ENCODE data around the gene KIF7. TPM values are rescaled to one million over a fixed set of nuclear protein-coding genes. Genes with fewer than 3 reads are reported as not detected.

KIF7 gene
- total and polyA plus RNA-seq, 2 of the 8 experiments (the other 6 are each of a cell fraction or from before 2014, with no cell fraction given): 4.9 to 14.0 TPM

DNA sequence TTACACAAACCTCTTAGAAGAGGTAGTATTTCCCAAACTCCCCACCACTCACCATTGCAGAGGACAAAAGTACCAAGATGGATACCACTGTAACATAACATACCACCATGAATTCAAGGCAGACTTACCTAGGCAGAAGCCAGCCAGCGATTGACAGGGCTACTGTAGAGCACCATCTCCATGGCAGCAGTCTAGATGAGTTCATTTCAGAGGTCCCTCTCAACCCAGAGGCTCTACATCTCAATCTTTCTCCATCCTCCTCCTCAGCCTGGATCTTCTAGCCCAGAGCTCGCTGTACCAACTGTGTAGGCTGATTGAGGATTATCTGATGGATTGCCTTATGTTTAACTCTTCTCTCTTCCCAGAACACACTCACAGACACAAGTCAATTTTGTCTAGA, 25.9 kb upstream of the KIF7 start:
- H3K9ac ChIP-seq (replicated peaks in 1 of 4; ENCODE audit: extremely low read depth in 1 of 4, low read depth in 3 of 4, low read length in 3 of 4): no peak overlapping the region
- no peaks in the 10 kb centered on the region for H4K20me1 ChIP-seq (replicated peaks in 1 of 2; ENCODE audit: control insufficient read depth in 1 of 2, insufficient read depth in 2 of 2, low read length in 2 of 2)
- 94% methylated on average over 2 of the region's 2 CpGs; no CpG with 5 or more reads in 1 of the 2 experiments for WGBS, 2 experiments (ENCODE audit: extremely low coverage in 1 of 2, insufficient coverage in 1 of 2, insufficient read length in 1 of 2, insufficient replicate concordance in 2 of 2, low coverage in 1 of 2, low lambda C conversion rate in 2 of 2, missing lambda C conversion rate in 1 of 2)
- no peak overlapping the region for H3K14ac ChIP-seq (ENCODE audit: insufficient read length)
- H3K4me1 ChIP-seq (replicated peaks in 1 of 4; ENCODE audit: control insufficient read depth in 3 of 4, insufficient read depth in 4 of 4, low read length in 3 of 4): no peaks in the 10 kb centered on the region
- no peak overlapping the region for H2AK5ac ChIP-seq (ENCODE audit: low read depth, low read length)
- H2AFZ ChIP-seq (ENCODE audit: low read length): no peak overlapping the region
- no peak overlapping the region for H2BK5ac ChIP-seq (ENCODE audit: low read depth, low read length)
- no peaks in the 10 kb centered on the region for H3K36me3 ChIP-seq (ENCODE audit: control insufficient read depth in 2 of 4, insufficient read depth in 4 of 4, low read length in 3 of 4)
- no peak overlapping the region for H3K23ac ChIP-seq (ENCODE audit: insufficient read length)
- no peak overlapping the region for H3K56ac ChIP-seq (replicated peaks; ENCODE audit: insufficient read length, low read depth, low read length)
- DNase-seq (ENCODE audit: low read depth in 1 of 2, low spot score in 2 of 2): no peak
- H3K23me2 ChIP-seq (ENCODE audit: low read depth, low read length): no peaks in the 10 kb centered on the region; the same call in 1 of the 2 replicates
- no peaks in the 10 kb centered on the region for H3K79me2 ChIP-seq (ENCODE audit: control insufficient read depth in 1 of 2, insufficient read depth in 2 of 2, low read length in 2 of 2)
- no peak overlapping the region for H3K4me3 ChIP-seq (ENCODE audit: extremely low read depth in 1 of 4, insufficient read depth in 2 of 4, low read depth in 3 of 4, low read length in 4 of 4)
- no peak overlapping the region for H3K18ac ChIP-seq (ENCODE audit: extremely low read depth, low read length)
- H3K27ac ChIP-seq (ENCODE audit: low read depth, low read length): no peak overlapping the region
- no peaks in the 10 kb centered on the region for H3K9me3 ChIP-seq (ENCODE audit: insufficient read depth in 2 of 2, low read depth in 1 of 2, low read length in 1 of 2)
- H2BK12ac ChIP-seq (ENCODE audit: low read depth, low read length): no peak overlapping the region
- H2BK20ac ChIP-seq (ENCODE audit: low read length): no peak overlapping the region
- no peak overlapping the region for H4K91ac ChIP-seq (replicated peaks; ENCODE audit: insufficient read length, low read length)
- H4K5ac ChIP-seq (ENCODE audit: insufficient read length, low read depth, low read length): no peak overlapping the region
- H3K4ac ChIP-seq (replicated peaks; ENCODE audit: insufficient read length, low read depth, low read length): no peak overlapping the region
- no peak overlapping the region for H4K8ac ChIP-seq (ENCODE audit: extremely low read depth, insufficient read depth, low read length)
- no peaks in the 10 kb centered on the region for H3K79me1 ChIP-seq (ENCODE audit: low read depth, low read length)
- H2BK15ac ChIP-seq (ENCODE audit: low read length): no peak overlapping the region
- ChIA-PET POLR2A (ENCODE audit: partially characterized antibody) (no interaction called here), CTCF (ENCODE audit: partially characterized antibody) (interaction anchor here (2.5 kb wide), 1 partner anchor 9 kb away, joined by 12 read pairs; no protein-coding TSS in a partner anchor)
- no peak for FAIRE-seq
- H2BK120ac ChIP-seq (replicated peaks; ENCODE audit: low read depth, low read length): no peak overlapping the region
- H3K27me3 ChIP-seq (replicated peaks in 1 of 4; ENCODE audit: control insufficient read depth in 3 of 4, extremely low read depth in 1 of 4, insufficient read depth in 3 of 4, low read length in 3 of 4): no peaks in the 10 kb centered on the region; a peak in 1 of 7 replicates
- no peak overlapping the region for H3K4me2 ChIP-seq (ENCODE audit: insufficient read depth in 1 of 2, low read depth in 2 of 2, low read length in 2 of 2)
- TF ChIP-seq HDAC2 (IDR thresholded peaks at IDR 0.05; ENCODE audit: borderline replicate concordance in 1 of 2, low read depth in 2 of 2, low read length in 2 of 2) (no peak), YY1 (IDR thresholded peaks at IDR 0.05; ENCODE audit: low read depth, low read length) (no peak), SP1 (IDR thresholded peaks at IDR 0.05; ENCODE audit: low read depth, low read length) (no peak), CBX5 (IDR thresholded peaks at IDR 0.05; ENCODE audit: low read depth, low read length) (no peak), KDM4A (IDR thresholded peaks at IDR 0.05; ENCODE audit: low read depth, low read length, severe bottlenecking) (no peak), ASH2L (IDR thresholded peaks at IDR 0.05; ENCODE audit: low read length) (no peak), GTF2F1 (IDR thresholded peaks at IDR 0.05; ENCODE audit: borderline replicate concordance, low read depth, low read length) (no peak)
